Peyer's patch (tissue), 4 donors: ENCODE data around the gene SLX4IP. TPM values are rescaled to one million over a fixed set of nuclear protein-coding genes. Genes with fewer than 3 reads are reported as not detected.

ENCODE experiments used
- DNase-seq, 3 donors: peaks; one replicate each; pipeline ENCODE4 v3.0.0-alpha.2; 2017 to 2019
- H3K27ac ChIP-seq, 4 donors: fragments of 200-600 bp; sonication (generic); one replicate each; pipeline ENCODE4 v1.5.1; 2016 to 2019
- H3K27me3 ChIP-seq, 2 donors: fragments of 200-600 bp; sonication (generic); one replicate each; pipeline ENCODE4 v1.5.1; 2019
- H3K36me3 ChIP-seq, 3 donors: fragments of 200-600 bp; sonication (generic); one replicate each; pipeline ENCODE4 v1.5.1; 2016 to 2019
- H3K4me1 ChIP-seq, 4 donors: fragments of 200-600 bp; sonication (generic); one replicate each; pipeline ENCODE4 v1.5.1; 2016 to 2019
- H3K4me3 ChIP-seq, 4 donors: fragments of 200-600 bp; sonication (generic); 1 replicate in 3 of 4; 2 replicates in 1 of 4; pipeline ENCODE4 v1.5.1; 2016 to 2019; ENCODE audit warnings: mild to moderate bottlenecking in 1 of 4
- H3K9me3 ChIP-seq, 4 donors: fragments of 200-600 bp; sonication (generic); one replicate each; pipeline ENCODE4 v1.5.1; 2016 to 2019; ENCODE audit warnings: mild to moderate bottlenecking in 1 of 4
- CTCF ChIP-seq, 6 experiments: fragments of 450-650 bp in 4 of 6; fragments of 200-600 bp in 2 of 6; sonication (generic) in 1 of 6; IDR thresholded peaks; one replicate each; pipeline ENCODE4 v1.5.1; 2017 to 2019; ENCODE audit warnings: antibody characterized with exemption in 6 of 6, mild to moderate bottlenecking in 3 of 6, moderate library complexity in 1 of 6
- POLR2A ChIP-seq, 2 donors: fragments of 450-650 bp; IDR thresholded peaks; one replicate each; pipeline ENCODE4 v1.5.1; 2017; ENCODE audit warnings: antibody characterized with exemption in 2 of 2, mild to moderate bottlenecking in 2 of 2, moderate library complexity in 2 of 2
- total RNA-seq, 4 donors: library from RNA; depleted of rRNA; stranded (reverse); fragments of >200 nt; gene quantifications; one replicate each; pipeline ENCODE4 v1.1.0, GENCODE V29; 2016

The SLX4IP gene
- total RNA-seq, 4 donors from 2014 or later, result 6.1 to 9.0 (median 7.9) TPM

GRCh38 chr20:10469599-10469998 lies 34.5 kb downstream of the SLX4IP start:
- peaks cover 0 to 9% (median 0%) of the 10 kb centered on the region in 4 donors for H3K4me1 ChIP-seq
- no peaks in the 10 kb centered on the region for H3K27me3 ChIP-seq
- H3K9me3 ChIP-seq, result no peaks in the 10 kb centered on the region
- H3K27ac ChIP-seq, result no peak overlapping the region
- DNase-seq, result peak in 1 of 3 donors; percentile 50
- H3K4me3 ChIP-seq, result no peak overlapping the region
- TF ChIP-seq POLR2A (IDR thresholded peaks at IDR 0.05) (no peak), CTCF (IDR thresholded peaks at IDR 0.05) (peak in 5 of 6 experiments; percentile 30 to 59 (median 50))
- H3K36me3 ChIP-seq, result no peaks in the 10 kb centered on the region

GRCh38 chr20:10470276-10470675 lies 35.2 kb downstream of the SLX4IP start:
- Histone ChIP-seq H3K27me3 (no peaks in the 10 kb centered on the region), H3K36me3 (no peaks in the 10 kb centered on the region), H3K9me3 (no peaks in the 10 kb centered on the region), H3K4me1 (peaks cover 0 to 9% (median 0%) of the 10 kb centered on the region in 4 donors), H3K27ac (no peak overlapping the region), H3K4me3 (no peak overlapping the region)
- no peak for DNase-seq
- TF ChIP-seq CTCF (IDR thresholded peaks at IDR 0.05) (no peak), POLR2A (IDR thresholded peaks at IDR 0.05) (no peak)

GRCh38 chr20:10472871-10473270 lies 37.8 kb downstream of the SLX4IP start:
- TF ChIP-seq POLR2A (IDR thresholded peaks at IDR 0.05) (no peak), CTCF (IDR thresholded peaks at IDR 0.05) (no peak)
- Histone ChIP-seq H3K4me3 (no peak overlapping the region), H3K27me3 (no peaks in the 10 kb centered on the region), H3K4me1 (peaks cover 0 to 9% (median 0%) of the 10 kb centered on the region in 4 donors), H3K36me3 (no peaks in the 10 kb centered on the region), H3K9me3 (no peaks in the 10 kb centered on the region), H3K27ac (no peak overlapping the region)
- no peak for DNase-seq

DNA sequence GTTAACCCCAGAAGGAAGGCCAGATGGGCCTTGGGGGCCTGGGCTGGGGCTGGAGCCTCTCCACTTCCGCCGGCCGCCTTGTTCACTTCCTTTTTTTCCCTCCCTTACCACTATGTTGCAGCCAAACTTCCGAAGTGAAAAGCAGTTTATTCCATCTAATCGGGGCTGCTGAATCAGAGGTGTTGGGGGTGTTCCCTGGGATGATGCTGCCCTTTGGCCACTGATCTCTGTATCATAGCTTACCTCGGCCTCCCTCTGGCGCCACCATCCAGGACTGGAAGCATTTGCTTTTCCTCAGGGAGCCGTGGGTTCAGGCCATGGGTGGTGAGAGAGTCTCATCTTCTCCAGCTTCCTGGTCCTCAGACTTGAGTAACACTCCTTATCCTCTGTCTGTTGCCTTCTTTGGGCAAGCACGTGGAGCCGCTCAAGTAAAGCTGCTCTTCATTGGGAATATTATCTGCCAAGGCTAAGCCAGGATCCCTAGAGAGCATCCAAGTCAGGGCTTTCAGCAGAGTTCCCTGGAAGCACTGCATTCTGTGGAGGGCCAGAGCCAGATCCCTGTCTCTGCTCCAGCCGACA lies 39.6 kb downstream of the SLX4IP start:
- TF ChIP-seq CTCF (IDR thresholded peaks at IDR 0.05), result no peak
- no peak for TF ChIP-seq POLR2A (IDR thresholded peaks at IDR 0.05)
- Histone ChIP-seq H3K4me1 (peaks cover 0 to 4% (median 0%) of the 10 kb centered on the region in 4 donors), H3K27me3 (no peaks in the 10 kb centered on the region), H3K36me3 (no peaks in the 10 kb centered on the region), H3K27ac (peak overlapping the region in 1 of 4 donors; percentile 2), H3K4me3 (no peak overlapping the region), H3K9me3 (no peaks in the 10 kb centered on the region)
- DNase-seq, result no peak

DNA sequence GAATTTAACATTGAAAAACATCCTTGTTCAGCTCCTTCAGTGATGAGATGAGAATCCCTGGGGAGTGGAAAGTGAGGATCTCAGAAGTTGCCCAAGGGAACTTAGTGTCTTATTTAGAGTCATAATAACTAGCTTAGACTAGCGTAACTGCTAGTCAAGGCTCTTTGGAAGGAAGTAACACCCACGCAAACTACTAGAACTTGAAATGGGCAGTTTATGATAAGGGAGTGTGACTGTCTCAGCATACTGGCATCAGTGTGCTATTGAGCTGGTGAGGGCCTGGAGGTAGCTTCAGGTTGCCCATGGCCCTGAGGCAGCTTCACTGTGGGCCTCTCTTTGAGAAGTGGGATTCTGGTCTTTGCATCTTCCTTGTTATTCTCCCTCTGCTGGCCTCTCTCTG lies 40.1 kb downstream of the SLX4IP start:
- TF ChIP-seq CTCF (IDR thresholded peaks at IDR 0.05) (no peak), POLR2A (IDR thresholded peaks at IDR 0.05) (no peak)
- H3K9me3 ChIP-seq, result no peaks in the 10 kb centered on the region
- H3K27ac ChIP-seq, result peak overlapping the region in 1 of 4 donors; percentile 9
- no peaks in the 10 kb centered on the region for H3K36me3 ChIP-seq
- H3K4me1 ChIP-seq, result no peaks in the 10 kb centered on the region
- H3K27me3 ChIP-seq, result no peaks in the 10 kb centered on the region
- H3K4me3 ChIP-seq, result no peak overlapping the region
- DNase-seq, result no peak
